ENCODE measurements around the gene C5orf22.
"Not testable (repeated sequence)": the region's sequence is repeated elsewhere in the genome, so short reads cannot be mapped to it uniquely, and the experiment has no call there.

Gene C5orf22

GRCh38 chr5:31556461-31556860 lies 24.4 kb downstream of the C5orf22 start:
- DNase-seq: no peak

GRCh38 chr5:31559942-31560341 lies 27.8 kb downstream of the C5orf22 start:
- no peak for DNase-seq

GRCh38 chr5:31561946-31562345 lies 29.8 kb downstream of the C5orf22 start:
- DNase-seq: no peak

- DNase-seq: no peak
Observed at GRCh38 chr5:31563216-31563615, 31.1 kb downstream of the C5orf22 start.

- DNase-seq: not testable (repeated sequence)
Observed at GRCh38 chr5:31566362-31566761, 34.3 kb downstream of the C5orf22 start.

- no peak for DNase-seq
Observed at GRCh38 chr5:31568302-31568835, 36.3 kb downstream of the C5orf22 start.

GRCh38 chr5:31569068-31569467 lies 37.0 kb downstream of the C5orf22 start:
- no peak for DNase-seq

GRCh38 chr5:31573494-31574142 lies 41.5 kb downstream of the C5orf22 start:
- no peak for DNase-seq

GRCh38 chr5:31574772-31575171 lies 42.7 kb downstream of the C5orf22 start:
- no peak for DNase-seq

- DNase-seq: no peak
Observed at GRCh38 chr5:31577438-31577837, 45.3 kb downstream of the C5orf22 start.

GRCh38 chr5:31579558-31579957 lies 47.5 kb downstream of the C5orf22 start:
- no peak for DNase-seq

GRCh38 chr5:31581498-31582099 lies 49.5 kb downstream of the C5orf22 start:
- DNase-seq: peak; percentile 2

GRCh38 chr5:31583129-31583528 lies 51.0 kb downstream of the C5orf22 start:
- DNase-seq: no peak

GRCh38 chr5:31585166-31585894 lies 53.2 kb downstream of the C5orf22 start:
- no peak for DNase-seq

GRCh38 chr5:31585895-31586270 lies 53.8 kb downstream of the C5orf22 start:
- DNase-seq: no peak

GRCh38 chr5:31587546-31587945 lies 55.4 kb downstream of the C5orf22 start:
- no peak for DNase-seq

- no peak for DNase-seq
Observed at GRCh38 chr5:31593665-31594064, 61.6 kb downstream of the C5orf22 start.

- no peak for DNase-seq
Observed at GRCh38 chr5:31596354-31596753, 64.3 kb downstream of the C5orf22 start.

GRCh38 chr5:31598640-31599611 lies 66.8 kb downstream of the C5orf22 start:
- no peak for DNase-seq

- not testable (repeated sequence) for DNase-seq
Observed at GRCh38 chr5:31602305-31602704, 70.2 kb downstream of the C5orf22 start.

GRCh38 chr5:31604240-31604639 lies 72.1 kb downstream of the C5orf22 start:
- no peak for DNase-seq

- DNase-seq: no peak
Observed at GRCh38 chr5:31604644-31605043, 72.5 kb downstream of the C5orf22 start.

All from DMS 273 treated with DMSO at 0.1 percent for 48 hours (cell line).